Heart right ventricle (tissue), 16 donors: ENCODE results near the gene KANSL3. TPM values are rescaled to one million over a fixed set of nuclear protein-coding genes. Genes with fewer than 3 reads are reported as not detected.

Experiments used
- ATAC-seq, 8 donors: fragments of 200-7000 bp; cut with Tn5 transposase; one replicate each; pipeline ENCODE4 v1.9.1; 2020; ENCODE audit warnings: mild to moderate bottlenecking in 8 of 8, moderate library complexity in 8 of 8, moderate number of reproducible peaks in 1 of 8
- DNase-seq, 2 donors: peaks; one replicate each; pipeline ENCODE4 v3.0.0-alpha.2; 2020
- H3K27ac ChIP-seq, 10 donors: fragments of 200-600 bp; sonication (generic) in 2 of 10; one replicate each; pipeline versions ENCODE4 v1.5.0 to v1.8.0; 2020 to 2022; ENCODE audit warnings: mild to moderate bottlenecking in 3 of 10
- H3K27me3 ChIP-seq, 7 donors: fragments of 200-600 bp; one replicate each; pipeline ENCODE4 v1.8.0; 2021 to 2022; ENCODE audit warnings: mild to moderate bottlenecking in 2 of 7
- H3K36me3 ChIP-seq, 9 donors: fragments of 200-600 bp; sonication (generic) in 1 of 9; one replicate each; pipeline versions ENCODE4 v1.5.0 to v1.8.0; 2020 to 2022; ENCODE audit warnings: mild to moderate bottlenecking in 2 of 9
- H3K4me1 ChIP-seq, 9 donors: fragments of 200-600 bp; sonication (generic) in 1 of 9; one replicate each; pipeline versions ENCODE4 v1.5.0 to v1.8.0; 2020 to 2022; ENCODE audit warnings: mild to moderate bottlenecking in 4 of 9
- H3K4me3 ChIP-seq, 10 donors: fragments of 200-600 bp; sonication (generic) in 2 of 10; one replicate each; pipeline versions ENCODE4 v1.5.0 to v1.8.0; 2020 to 2022; ENCODE audit warnings: mild to moderate bottlenecking in 7 of 10, moderate library complexity in 2 of 10
- H3K9me3 ChIP-seq, 11 donors: fragments of 200-600 bp in 10 of 11; sonication (generic) in 2 of 11; one replicate each; pipeline versions ENCODE4 v1.5.0 to v1.8.0; 2013 to 2022; ENCODE audit warnings: mild to moderate bottlenecking in 2 of 11, control low read depth in 1 of 11, moderate library complexity in 1 of 11
- CTCF ChIP-seq, 9 donors: fragments of 200-600 bp; sonication (generic) in 2 of 9; IDR thresholded peaks; one replicate each; pipeline versions ENCODE4 v1.5.0 to v1.8.0; 2021 to 2022; ENCODE audit warnings: antibody characterized with exemption in 9 of 9, mild to moderate bottlenecking in 5 of 9, moderate library complexity in 1 of 9
- WGBS, 2 donors: extraction: QIAGEN DNeasy Blood & Tissue Kit; methylation state at CpG; one replicate each; pipeline ENCODE4 v1.1.7; 2013; ENCODE audit warnings: inconsistent platforms in 1 of 2; 5-methylcytosine and 5-hydroxymethylcytosine counted together
- intact Hi-C, 10 donors: fragments of 100-400 bp; cut with DNase I; formaldehyde crosslinking; loops; one replicate each; pipeline versions ENCODE4 v1.11.1 to v1.14.2; 2022
- polyA plus RNA-seq, 2 donors: library from polyadenylated mRNA; stranded (reverse); fragments of 200-250 nt; gene quantifications; one replicate each; pipeline ENCODE4 v1.2.3, GENCODE V29; 2013
- total RNA-seq, 10 donors: library from RNA; stranded (reverse); fragmentation: NEBNext Ultra II Directional in 3 of 10; extraction: Animal tissue kit (Norgen Biotek cat#: 25700) in 3 of 10; gene quantifications; one replicate each; pipeline versions ENCODE4 v1.2.1 to v1.2.4, GENCODE V29; 2021 to 2023
- donor health status: Arrhythmogenic right ventricular cardiomyopathy.
- donor health status: ischemic (EF 13 %, LVEDD 7.1; RV severe dilation, severe dysfunction).
- donor health status: healthy with polysubstance abuse.
- donor health status: DM: no; HTN: yes; CAD: no.
- donor health status: DM: no; HTN: no; CAD: no.
- donor health status: ischemic (EF 25% LVEDD 6.9; RV normal size, moderate dysfunction).
- donor health status: ischemic (EF 25% LVEDD 5.7; RV mildly dilated, moderate dysfunction).
- donor health status: healthy.
- donor health status: DM: yes; HTN: yes; CAD: no.
- donor health status: Ischemic cardiomyopathy.
- donor health status: ischemic (EF 35%, LVEDD 5.7; RV mildly dilated, moderate dysfunction).
- donor health status: nonischemic (EF 11% LVEDD 7.7; RV severe dilation, severe dysfunction).
- donor health status: DM: yes; HTN: yes; CAD: no.
- donor health status: PGD.
- donor health status: ischemic (EF 29% LVEDD 5.4; RV normal size, mild dysfunction).
- donor health status: nonischemic (EF 23%, LVEDD 6.1; RV moderate dilation, normal function).

KANSL3 gene
- total and polyA plus RNA-seq, 12 donors = 12.5 to 38.1 (median 30.4) TPM

- no peak overlapping the region for H3K4me3 ChIP-seq
- TF ChIP-seq CTCF (IDR thresholded peaks at IDR 0.05) = no peak
- H3K9me3 ChIP-seq = no peaks in the 10 kb centered on the region
- peaks cover 7 to 58% (median 49%) of the 10 kb centered on the region in 9 donors for H3K36me3 ChIP-seq
- DNase-seq (no peak), ATAC-seq (no peak)
- peaks cover 6 to 26% (median 12%) of the 10 kb centered on the region in 9 donors for H3K4me1 ChIP-seq
- intact Hi-C loops = loop anchor here in 2 of 10 donors (1.0 to 5.0 kb wide), 2 partner anchors 80 to 97 kb away; no protein-coding TSS in a partner anchor
- H3K27me3 ChIP-seq = no peaks in the 10 kb centered on the region
- whole genome bisulfite sequencing, 2 donors = 86% methylated on average over 18 of the region's 18 CpGs
- H3K27ac ChIP-seq = no peak overlapping the region
Observed at GRCh38 chr2:96552315-96553175, 85.6 kb downstream of the KANSL3 start.

- intact Hi-C loops = loop anchor here in 2 of 10 donors (1.0 to 5.0 kb wide), 2 partner anchors 79 to 96 kb away; no protein-coding TSS in a partner anchor
- Histone ChIP-seq H3K4me1 (peaks cover 6 to 34% (median 12%) of the 10 kb centered on the region in 9 donors), H3K36me3 (peaks cover 7 to 66% (median 55%) of the 10 kb centered on the region in 9 donors), H3K27ac (no peak overlapping the region), H3K4me3 (no peak overlapping the region), H3K27me3 (no peaks in the 10 kb centered on the region), H3K9me3 (no peaks in the 10 kb centered on the region)
- ATAC-seq = no peak
- WGBS, 2 donors = 94 to 96% methylated on average over 25 of the region's 25 CpGs
- TF ChIP-seq CTCF (IDR thresholded peaks at IDR 0.05) = no peak
- DNase-seq = no peak
Observed at GRCh38 chr2:96551605-96552314, 86.4 kb downstream of the KANSL3 start.

GRCh38 chr2:96550787-96551604 lies 87.1 kb downstream of the KANSL3 start:
- H3K4me3 ChIP-seq = no peak overlapping the region
- WGBS, 2 donors = 92 to 95% methylated on average over 14 of the region's 14 CpGs
- H3K27me3 ChIP-seq = no peaks in the 10 kb centered on the region
- TF ChIP-seq CTCF (IDR thresholded peaks at IDR 0.05) = no peak
- no peaks in the 10 kb centered on the region for H3K9me3 ChIP-seq
- H3K4me1 ChIP-seq = peaks cover 6 to 42% (median 17%) of the 10 kb centered on the region in 9 donors
- H3K27ac ChIP-seq = no peak overlapping the region
- DNase-seq (no peak), ATAC-seq (no peak)
- peaks cover 7 to 73% (median 57%) of the 10 kb centered on the region in 9 donors for H3K36me3 ChIP-seq
- intact Hi-C loops = loop anchor here in 1 of 10 donors (5.0 kb wide), 1 partner anchor 79 kb away; no protein-coding TSS in a partner anchor
